Neuronal stem cell (in vitro differentiated cells): ENCODE measurements around the gene FMC1. TPM values are rescaled to one million over a fixed set of nuclear protein-coding genes. Genes with fewer than 3 reads are reported as not detected.

Experiments used
- DNase-seq: peaks from one replicate; pipeline ENCODE4 v3.0.0-alpha.2; 2013; ENCODE audit warnings: low spot score
- H2AFZ ChIP-seq: one replicate; pipeline ENCODE4 v1.6.1; 2013; ENCODE audit warnings: mild to moderate bottlenecking, low read length, inconsistent platforms
- H2AK5ac ChIP-seq: 2 replicates; pipeline ENCODE4 v1.6.1; 2013; ENCODE audit warnings: low read depth, mild to moderate bottlenecking, inconsistent platforms, low read length, moderate library complexity, mixed read lengths
- H2BK120ac ChIP-seq: 2 replicates; pipeline ENCODE4 v1.6.1; 2013; ENCODE audit warnings: low read depth, mild to moderate bottlenecking, inconsistent platforms, low read length, moderate library complexity, mixed read lengths
- H2BK12ac ChIP-seq: one replicate; pipeline ENCODE4 v1.6.1; 2013; ENCODE audit warnings: low read length, inconsistent platforms
- H2BK15ac ChIP-seq: 2 replicates; pipeline ENCODE4 v1.6.1; 2013; ENCODE audit warnings: mild to moderate bottlenecking, low read length, inconsistent platforms, mixed read lengths
- H2BK5ac ChIP-seq: one replicate; pipeline ENCODE4 v1.6.1; 2013; ENCODE audit warnings: inconsistent platforms, mild to moderate bottlenecking, low read length, moderate library complexity
- H3K14ac ChIP-seq: one replicate; pipeline ENCODE4 v1.6.1; 2013; ENCODE audit warnings: low read length, inconsistent platforms
- H3K18ac ChIP-seq: 2 replicates; pipeline ENCODE4 v1.6.1; 2013; ENCODE audit warnings: low read length, inconsistent platforms
- H3K23ac ChIP-seq: 2 replicates; pipeline ENCODE4 v1.6.1; 2013; ENCODE audit warnings: low read depth, mild to moderate bottlenecking, mixed read lengths, low read length, inconsistent platforms; ENCODE audit not compliant: poor library complexity
- H3K27ac ChIP-seq: replicated peaks from 3 replicates; pipeline ENCODE4 v1.5.1; 2013; ENCODE audit warnings: low read length, inconsistent platforms
- H3K27me3 ChIP-seq, 3 experiments: 2 replicates each; pipeline ENCODE4 v1.6.1; 2013; ENCODE audit warnings: low read length in 3 of 3, mild to moderate bottlenecking in 2 of 3, inconsistent platforms in 1 of 3, low read depth in 1 of 3, mixed read lengths in 1 of 3, moderate library complexity in 1 of 3; ENCODE audit not compliant: control insufficient read depth in 3 of 3, insufficient read depth in 3 of 3
- H3K36me3 ChIP-seq, 2 donors: replicated peaks in 1 of 2; 2 replicates each; pipeline ENCODE4 v1.6.1; 2013; ENCODE audit warnings: low read length in 2 of 2; ENCODE audit not compliant: control insufficient read depth in 2 of 2, insufficient read depth in 2 of 2
- H3K4ac ChIP-seq: 2 replicates; pipeline ENCODE4 v1.6.1; 2013; ENCODE audit warnings: inconsistent platforms, mild to moderate bottlenecking, low read length, moderate library complexity
- H3K4me1 ChIP-seq, 2 donors: 1 replicate in 1 of 2; 2 replicates in 1 of 2; pipeline ENCODE4 v1.6.1; 2013; ENCODE audit warnings: low read length in 2 of 2, low read depth in 1 of 2; ENCODE audit not compliant: control insufficient read depth in 2 of 2, insufficient read depth in 1 of 2
- H3K4me2 ChIP-seq: one replicate; pipeline ENCODE4 v1.6.1; 2013; ENCODE audit warnings: mild to moderate bottlenecking, low read length, inconsistent platforms; ENCODE audit not compliant: insufficient read depth, poor library complexity, severe bottlenecking
- H3K4me3 ChIP-seq, 2 donors: 2 replicates each; pipeline ENCODE4 v1.5.1; 2013; ENCODE audit warnings: low read length in 2 of 2, mild to moderate bottlenecking in 2 of 2, inconsistent platforms in 1 of 2, moderate library complexity in 1 of 2
- H3K79me1 ChIP-seq: one replicate; pipeline ENCODE4 v1.6.1; 2013; ENCODE audit warnings: low read depth, mild to moderate bottlenecking, inconsistent platforms, low read length, moderate library complexity
- H3K9ac ChIP-seq: one replicate; pipeline ENCODE4 v1.6.1; 2013; ENCODE audit warnings: mild to moderate bottlenecking, low read depth, low read length, inconsistent platforms; ENCODE audit not compliant: poor library complexity
- H3K9me3 ChIP-seq, 2 donors: replicated peaks in 1 of 2; 2 replicates each; pipeline versions ENCODE3 to v1.6.1; 2013; ENCODE audit warnings: low read length in 2 of 2, mild to moderate bottlenecking in 2 of 2, inconsistent platforms in 1 of 2, low read depth in 1 of 2, mixed read lengths in 1 of 2, moderate library complexity in 1 of 2; ENCODE audit not compliant: control insufficient read depth in 2 of 2, insufficient read depth in 1 of 2
- H4K8ac ChIP-seq: one replicate; pipeline ENCODE4 v1.6.1; 2013; ENCODE audit warnings: low read depth, mild to moderate bottlenecking, inconsistent platforms, low read length, moderate library complexity
- H4K91ac ChIP-seq: one replicate; pipeline ENCODE4 v1.6.1; 2013; ENCODE audit warnings: low read length, low read depth, mild to moderate bottlenecking, inconsistent platforms; ENCODE audit not compliant: poor library complexity
- WGBS, 2 donors: extraction: QIAGEN DNeasy Blood & Tissue Kit; methylation state at CpG; one replicate each; pipeline ENCODE4 v1.1.7; 2013; ENCODE audit warnings: missing lambda C conversion rate in 2 of 2, mixed read lengths in 1 of 2; ENCODE audit not compliant: insufficient read length in 2 of 2, insufficient replicate concordance in 1 of 2; ENCODE audit errors: extremely low coverage in 2 of 2; 5-methylcytosine and 5-hydroxymethylcytosine counted together
- polyA plus RNA-seq, 2 experiments: library from polyadenylated mRNA; stranded (reverse); fragments of 200-250 nt; gene quantifications; one replicate each; pipeline ENCODE4 v1.2.3, GENCODE V29; 2013

Gene FMC1, protein sequence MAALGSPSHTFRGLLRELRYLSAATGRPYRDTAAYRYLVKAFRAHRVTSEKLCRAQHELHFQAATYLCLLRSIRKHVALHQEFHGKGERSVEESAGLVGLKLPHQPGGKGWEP
- polyA plus RNA-seq (2013, experiment 1 of 2), result 79.5 TPM
- polyA plus RNA-seq (2013, experiment 2 of 2), result 82.2 TPM

DNA sequence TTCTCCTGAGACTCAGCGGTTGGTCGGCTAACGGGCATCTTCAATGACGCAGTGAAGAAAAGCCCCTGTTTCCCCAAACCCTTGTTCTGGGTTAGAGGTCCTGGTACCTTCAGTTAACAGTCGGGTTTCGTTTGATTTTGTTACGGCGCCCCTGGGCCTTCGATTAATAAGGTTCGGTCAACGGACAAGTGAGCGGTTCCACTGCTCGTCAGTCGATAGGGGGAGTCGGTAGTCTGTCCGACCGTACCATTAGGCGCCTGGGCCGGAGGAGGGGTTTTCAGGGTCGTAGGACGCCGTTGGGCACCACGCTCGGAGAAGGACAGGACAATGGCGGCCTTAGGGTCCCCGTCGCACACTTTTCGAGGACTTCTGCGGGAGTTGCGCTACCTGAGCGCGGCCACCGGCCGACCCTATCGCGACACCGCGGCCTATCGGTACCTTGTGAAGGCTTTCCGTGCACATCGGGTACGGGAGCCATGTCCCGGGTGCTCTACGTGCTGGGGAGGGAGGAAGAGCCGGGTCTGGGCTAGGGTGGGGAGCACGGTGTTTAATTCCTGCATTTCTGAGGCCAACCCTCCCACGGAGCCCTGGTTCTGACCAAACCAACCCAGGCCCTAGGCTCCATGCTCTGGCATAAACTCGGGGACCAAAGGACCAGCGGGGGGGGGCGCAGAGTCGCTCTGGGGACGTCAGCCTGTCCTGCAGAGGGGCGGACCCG is at the start of gene FMC1:
Gene FMC1, plus strand, starts transcription at position 280 of the 718 bp plus-strand sequence. Its CDS starts 48 bp downstream, at position 328.
- Histone ChIP-seq H3K4ac (peak within 1 kb of the TSS; percentile 56), H3K9ac (peak within 1 kb of the TSS; percentile 98), H2BK15ac (no peak within 1 kb of the TSS), H4K8ac (no peak within 1 kb of the TSS), H3K36me3 (peaks cover 3 to 31% of the 10 kb centered on the region in 2 donors), H3K9me3 (peaks cover 2 to 10% of the 10 kb centered on the region in 2 donors), H3K4me1 (peaks cover 0 to 4% of the 10 kb centered on the region in 2 donors), H3K4me2 (peak within 1 kb of the TSS; percentile 60), H3K27ac (peak within 1 kb of the TSS; percentile 99), H4K91ac (peak within 1 kb of the TSS; percentile 28), H2BK120ac (no peak within 1 kb of the TSS), H2AK5ac (peak within 1 kb of the TSS; percentile 22), H2BK5ac (peak within 1 kb of the TSS; percentile 79), H3K27me3 (no peaks in the 10 kb centered on the region), H3K23ac (peak within 1 kb of the TSS; percentile 62), H3K14ac (peak within 1 kb of the TSS; percentile 11), H3K18ac (peak within 1 kb of the TSS; percentile 92), H2AFZ (peak within 1 kb of the TSS; percentile 88), H2BK12ac (no peak within 1 kb of the TSS), H3K4me3 (peak within 1 kb of the TSS; percentile 74 to 99), H3K79me1 (no peaks in the 10 kb centered on the region)
- peak; percentile 91 for DNase-seq
- WGBS, 2 donors, result no CpG with 5 or more reads among the region's 54 CpGs

DNA sequence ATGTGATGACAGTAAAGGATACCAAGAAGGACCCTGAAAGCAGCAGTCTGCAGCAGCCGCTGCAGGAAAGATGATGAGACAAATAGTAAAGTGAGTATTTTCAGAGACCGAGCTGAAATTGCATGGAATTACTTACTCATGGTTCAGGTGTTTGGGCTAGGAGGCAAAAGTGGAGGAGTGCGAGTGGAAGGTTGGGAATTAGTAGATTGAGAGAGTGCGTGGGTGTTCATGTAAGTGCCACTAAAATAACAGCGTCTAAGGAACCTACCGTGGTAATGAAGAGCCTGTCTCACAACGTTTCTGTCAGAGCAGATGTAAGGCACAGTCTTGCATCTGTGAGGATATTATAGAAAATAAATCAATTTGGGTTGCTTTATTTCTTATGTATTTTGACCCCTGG is 48.3 kb upstream of the FMC1 start:
- Histone ChIP-seq H3K4ac (no peak overlapping the region), H2AFZ (no peak overlapping the region), H3K18ac (no peak overlapping the region), H3K36me3 (peaks cover 0 to 44% of the 10 kb centered on the region in 2 donors), H3K79me1 (no peaks in the 10 kb centered on the region), H3K4me1 (peaks cover 1 to 3% of the 10 kb centered on the region in 2 donors), H3K9ac (no peak overlapping the region), H2BK5ac (no peak overlapping the region), H3K27me3 (no peaks in the 10 kb centered on the region), H3K9me3 (peaks cover 0 to 2% of the 10 kb centered on the region in 2 donors), H3K23ac (no peak overlapping the region), H3K4me3 (no peak overlapping the region), H2BK120ac (no peak overlapping the region), H3K4me2 (no peak overlapping the region), H4K8ac (no peak overlapping the region), H4K91ac (no peak overlapping the region), H2BK12ac (no peak overlapping the region), H3K27ac (no peak overlapping the region), H2AK5ac (no peak overlapping the region), H2BK15ac (no peak overlapping the region), H3K14ac (no peak overlapping the region)
- WGBS, 2 donors, result 100% methylated on average over 2 of the region's 7 CpGs; no CpG with 5 or more reads in 1 of the 2 donors
- no peak for DNase-seq

DNA sequence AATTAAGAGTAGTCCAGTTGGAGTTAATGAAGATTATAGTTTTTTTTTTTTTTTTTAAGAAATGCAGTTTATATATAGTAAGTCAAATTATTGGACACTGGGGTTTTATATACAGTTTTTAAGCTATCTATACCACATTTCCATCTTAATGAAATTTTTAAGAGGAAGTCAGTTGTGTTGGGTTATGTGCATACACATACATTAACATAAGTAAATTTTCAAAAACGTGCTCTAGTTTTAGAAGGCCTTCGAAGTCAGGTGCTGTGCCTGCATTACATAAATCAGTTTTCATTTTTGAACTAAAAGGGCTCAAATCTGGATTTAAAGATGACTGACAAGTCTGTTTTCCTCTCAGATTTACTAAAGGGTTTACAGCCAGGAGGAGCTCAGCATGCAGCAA is 47.6 kb upstream of the FMC1 start:
- Histone ChIP-seq H3K4me3 (no peak overlapping the region), H2AK5ac (no peak overlapping the region), H2BK15ac (no peak overlapping the region), H4K8ac (no peak overlapping the region), H2AFZ (no peak overlapping the region), H4K91ac (no peak overlapping the region), H2BK12ac (no peak overlapping the region), H3K4me1 (peaks cover 3 to 5% of the 10 kb centered on the region in 2 donors), H3K27ac (no peak overlapping the region), H3K14ac (no peak overlapping the region), H3K18ac (no peak overlapping the region), H3K4ac (no peak overlapping the region), H3K79me1 (no peaks in the 10 kb centered on the region), H2BK5ac (no peak overlapping the region), H3K23ac (no peak overlapping the region), H3K27me3 (no peaks in the 10 kb centered on the region), H3K4me2 (no peak overlapping the region), H2BK120ac (no peak overlapping the region), H3K9ac (no peak overlapping the region), H3K36me3 (peaks cover 0 to 49% of the 10 kb centered on the region in 2 donors), H3K9me3 (peaks cover 0 to 2% of the 10 kb centered on the region in 2 donors)
- DNase-seq, result no peak
- WGBS, 2 donors, result no CpG with 5 or more reads among the region's 2 CpGs

- H2BK12ac ChIP-seq, result no peak overlapping the region
- H3K4me2 ChIP-seq, result no peak overlapping the region
- no peak overlapping the region for H3K14ac ChIP-seq
- peaks cover 0 to 2% of the 10 kb centered on the region in 2 donors for H3K9me3 ChIP-seq
- H3K4me1 ChIP-seq, result peaks cover 3 to 5% of the 10 kb centered on the region in 2 donors
- H3K79me1 ChIP-seq, result no peaks in the 10 kb centered on the region
- no peak overlapping the region for H3K27ac ChIP-seq
- H2BK120ac ChIP-seq, result no peak overlapping the region
- H3K36me3 ChIP-seq, result peaks cover 0 to 56% of the 10 kb centered on the region in 2 donors
- WGBS, 2 donors, result no CpG with 5 or more reads among the region's 4 CpGs
- DNase-seq, result no peak
- H3K4me3 ChIP-seq, result no peak overlapping the region
- no peak overlapping the region for H3K4ac ChIP-seq
- no peak overlapping the region for H3K23ac ChIP-seq
- no peak overlapping the region for H2AFZ ChIP-seq
- H4K91ac ChIP-seq, result no peak overlapping the region
- no peak overlapping the region for H4K8ac ChIP-seq
- no peak overlapping the region for H3K18ac ChIP-seq
- no peak overlapping the region for H3K9ac ChIP-seq
- no peak overlapping the region for H2BK15ac ChIP-seq
- H3K27me3 ChIP-seq, result no peaks in the 10 kb centered on the region
- H2BK5ac ChIP-seq, result no peak overlapping the region
- no peak overlapping the region for H2AK5ac ChIP-seq
Observed at GRCh38 chr7:139294241-139294640, 46.9 kb upstream of the FMC1 start.
